ENCODE data around the gene DOC2A.

DOC2A gene

GRCh38 chr16:29987371-29988085 is 23.3 kb downstream of the DOC2A start:
- H3K9me3 ChIP-seq (ENCODE audit: control insufficient read depth, insufficient read depth, low read depth, low read length) = no peaks in the 10 kb centered on the region
- CTCF ChIA-PET = interaction anchor here (0.5 to 1.8 kb wide), 2 partner anchors 45 to 139 kb away, joined by 4 read pairs; no protein-coding TSS in a partner anchor
- no peaks in the 10 kb centered on the region for H3K4me1 ChIP-seq (ENCODE audit: control insufficient read depth, insufficient read depth, low read length)
- TF ChIP-seq HIC1 (tag by site-specific recombination; IDR thresholded peaks at IDR 0.05) (no peak), ZNF433 (tag by site-specific recombination; IDR thresholded peaks at IDR 0.05; ENCODE audit: low read depth) (no peak), ZNF623 (tag by site-specific recombination; IDR thresholded peaks at IDR 0.05) (no peak), ZNF777 (tag by site-specific recombination; IDR thresholded peaks at IDR 0.05; ENCODE audit: borderline replicate concordance) (no peak), ZNF488 (tag by site-specific recombination; IDR thresholded peaks at IDR 0.05) (no peak), MZF1 (tag by site-specific recombination; IDR thresholded peaks at IDR 0.05; ENCODE audit: borderline replicate concordance) (no peak), ZNF366 (tag by site-specific recombination; conservative IDR thresholded peaks at IDR 0.05) (no peak), ZNF426 (tag by site-specific recombination; IDR thresholded peaks at IDR 0.05) (no peak), ZNF514 (tag by site-specific recombination; IDR thresholded peaks at IDR 0.05) (no peak), SETDB1 (IDR thresholded peaks at IDR 0.05; ENCODE audit: insufficient read length, low read length) (no peak), ZNF16 (tag by site-specific recombination; IDR thresholded peaks at IDR 0.05; ENCODE audit: low read depth) (no peak), TRIM28 (IDR thresholded peaks at IDR 0.05; ENCODE audit: borderline replicate concordance, low read length) (no peak), ZEB2 (tag by site-specific recombination; IDR thresholded peaks at IDR 0.05) (no peak), ZNF416 (tag by site-specific recombination; IDR thresholded peaks at IDR 0.05) (no peak), ZNF221 (tag by site-specific recombination; IDR thresholded peaks at IDR 0.05; ENCODE audit: borderline replicate concordance) (no peak), GLI2 (tag by site-specific recombination; IDR thresholded peaks at IDR 0.05; ENCODE audit: borderline replicate concordance, low read depth) (no peak), BCL11A (tag by site-specific recombination; IDR thresholded peaks at IDR 0.05; ENCODE audit: low read depth) (no peak), ZBTB26 (tag by site-specific recombination; optimal IDR thresholded peaks at IDR 0.05) (no peak)
- POLR2A ChIA-PET = interaction anchor here (0.7 to 2.9 kb wide), 4 partner anchors 8 to 62 kb away, joined by 3 to 22 read pairs (median 6); partner anchors contain the start of genes HIRIP3, INO80E, KCTD13 and TAOK2
- peaks cover 42 to 100% of the 10 kb centered on the region in 2 experiments for H3K36me3 ChIP-seq (ENCODE audit: control insufficient read depth in 2 of 2, insufficient read depth in 1 of 2, low read length in 2 of 2)
- no peak overlapping the region for H3K4me3 ChIP-seq (ENCODE audit: low read depth, low read length)
- no peak overlapping the region for H3K27ac ChIP-seq (ENCODE audit: extremely low read depth, low read depth, low read length)

GRCh38 chr16:29986931-29987330 is 23.9 kb downstream of the DOC2A start:
- Histone ChIP-seq H3K27ac (ENCODE audit: extremely low read depth, low read depth, low read length) (no peak overlapping the region), H3K4me3 (ENCODE audit: low read depth, low read length) (no peak overlapping the region), H3K9me3 (ENCODE audit: control insufficient read depth, insufficient read depth, low read depth, low read length) (no peaks in the 10 kb centered on the region), H3K4me1 (ENCODE audit: control insufficient read depth, insufficient read depth, low read length) (no peaks in the 10 kb centered on the region), H3K36me3 (ENCODE audit: control insufficient read depth in 2 of 2, insufficient read depth in 1 of 2, low read length in 2 of 2) (peaks cover 45 to 100% of the 10 kb centered on the region in 2 experiments)
- CTCF ChIA-PET = interaction anchor here (0.5 kb wide), 1 partner anchor 45 kb away, joined by 4 read pairs; no protein-coding TSS in a partner anchor
- TF ChIP-seq BCL11A (tag by site-specific recombination; IDR thresholded peaks at IDR 0.05; ENCODE audit: low read depth) = no peak
- no peak for TF ChIP-seq ZNF292 (tag by site-specific recombination; IDR thresholded peaks at IDR 0.05; ENCODE audit: borderline replicate concordance, low read depth)
- TF ChIP-seq ZNF248 (tag by site-specific recombination; IDR thresholded peaks at IDR 0.05) = no peak
- TF ChIP-seq ZNF639 (tag by site-specific recombination; IDR thresholded peaks at IDR 0.05) = no peak
- no peak for TF ChIP-seq ZNF549 (tag by site-specific recombination; IDR thresholded peaks at IDR 0.05)
- 0 out of 2 replicates have a peak, but pooled peaks have one; percentile 11 for TF ChIP-seq ZNF513 (tag by site-specific recombination; IDR thresholded peaks at IDR 0.05)
- no peak for TF ChIP-seq KLF16 (tag by site-specific recombination; IDR thresholded peaks at IDR 0.05)
- POLR2A ChIA-PET = interaction anchor here (0.7 to 2.9 kb wide), 5 partner anchors 9 to 73 kb away, joined by 3 to 22 read pairs (median 7); partner anchors contain the start of genes HIRIP3, INO80E, KCTD13 and TAOK2
